Thyroid gland (tissue), 4 donors: Measurements from ENCODE around the gene DAG1.

Experiments used
- POLR2A ChIP-seq, 2 donors: fragments of 450-650 bp; IDR thresholded peaks; one replicate each; pipeline ENCODE4 v1.6.1; 2017; ENCODE audit warnings: antibody characterized with exemption in 2 of 2, mild to moderate bottlenecking in 2 of 2, moderate library complexity in 1 of 2
- TF ChIP-seq, protein P1 (sequence below), 6 experiments: fragments of 200-600 bp in 3 of 6; fragments of 450-650 bp in 3 of 6; sonication (generic) in 3 of 6; IDR thresholded peaks; one replicate each; pipeline ENCODE4 v1.5.1; 2016 to 2019; ENCODE audit warnings: antibody characterized with exemption in 6 of 6, mild to moderate bottlenecking in 2 of 6, inconsistent platforms in 1 of 6, moderate library complexity in 1 of 6

- TF ChIP-seq POLR2A (IDR thresholded peaks at IDR 0.05): no peak
- TF ChIP-seq, protein P1, sequence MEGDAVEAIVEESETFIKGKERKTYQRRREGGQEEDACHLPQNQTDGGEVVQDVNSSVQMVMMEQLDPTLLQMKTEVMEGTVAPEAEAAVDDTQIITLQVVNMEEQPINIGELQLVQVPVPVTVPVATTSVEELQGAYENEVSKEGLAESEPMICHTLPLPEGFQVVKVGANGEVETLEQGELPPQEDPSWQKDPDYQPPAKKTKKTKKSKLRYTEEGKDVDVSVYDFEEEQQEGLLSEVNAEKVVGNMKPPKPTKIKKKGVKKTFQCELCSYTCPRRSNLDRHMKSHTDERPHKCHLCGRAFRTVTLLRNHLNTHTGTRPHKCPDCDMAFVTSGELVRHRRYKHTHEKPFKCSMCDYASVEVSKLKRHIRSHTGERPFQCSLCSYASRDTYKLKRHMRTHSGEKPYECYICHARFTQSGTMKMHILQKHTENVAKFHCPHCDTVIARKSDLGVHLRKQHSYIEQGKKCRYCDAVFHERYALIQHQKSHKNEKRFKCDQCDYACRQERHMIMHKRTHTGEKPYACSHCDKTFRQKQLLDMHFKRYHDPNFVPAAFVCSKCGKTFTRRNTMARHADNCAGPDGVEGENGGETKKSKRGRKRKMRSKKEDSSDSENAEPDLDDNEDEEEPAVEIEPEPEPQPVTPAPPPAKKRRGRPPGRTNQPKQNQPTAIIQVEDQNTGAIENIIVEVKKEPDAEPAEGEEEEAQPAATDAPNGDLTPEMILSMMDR (IDR thresholded peaks at IDR 0.05): no peak
Observed at GRCh38 chr3:49529567-49529966, 59.5 kb downstream of the DAG1 start.
